IPS-20b (cell line): ENCODE results near the gene APCDD1L.

Experiments
- H3K27ac ChIP-seq: one replicate; pipeline ENCODE4 v1.5.1; 2013; ENCODE audit warnings: low read length
- H3K27me3 ChIP-seq: 2 replicates; pipeline ENCODE4 v1.6.1; 2013; ENCODE audit warnings: mild to moderate bottlenecking, low read length, inconsistent platforms; ENCODE audit not compliant: insufficient read depth
- H3K36me3 ChIP-seq: 2 replicates; pipeline ENCODE4 v1.6.1; 2013; ENCODE audit warnings: low read depth, mild to moderate bottlenecking, inconsistent platforms, low read length, moderate library complexity; ENCODE audit not compliant: insufficient read depth
- H3K4me1 ChIP-seq: 2 replicates; pipeline ENCODE4 v1.6.1; 2013; ENCODE audit warnings: mild to moderate bottlenecking, control low read depth, inconsistent platforms, low read length, moderate library complexity; ENCODE audit not compliant: insufficient read depth
- H3K4me3 ChIP-seq: 2 replicates; pipeline ENCODE4 v1.5.1; 2013; ENCODE audit warnings: mild to moderate bottlenecking, low read length, inconsistent platforms
- H3K9ac ChIP-seq: 2 replicates; pipeline ENCODE4 v1.6.1; 2013; ENCODE audit warnings: low read depth, mild to moderate bottlenecking, inconsistent platforms, low read length, moderate library complexity
- H3K9me3 ChIP-seq: 2 replicates; pipeline ENCODE4 v1.6.1; 2013; ENCODE audit warnings: mild to moderate bottlenecking, low read depth, low read length, inconsistent platforms; ENCODE audit not compliant: insufficient read depth

APCDD1L gene

GRCh38 chr20:58522666-58523065, 7.5 kb upstream of the APCDD1L start:
- Histone ChIP-seq H3K4me3 (no peak overlapping the region), H3K27me3 (peaks cover 14% of the 10 kb centered on the region), H3K36me3 (no peaks in the 10 kb centered on the region), H3K4me1 (peaks cover 16% of the 10 kb centered on the region; the same call in 1 of the 2 replicates), H3K27ac (no peak overlapping the region), H3K9ac (no peak overlapping the region), H3K9me3 (peaks cover 29% of the 10 kb centered on the region; the same call in 1 of the 2 replicates)

- H3K9me3 ChIP-seq: peaks cover 20% of the 10 kb centered on the region; the same call in 1 of the 2 replicates
- H3K36me3 ChIP-seq: no peaks in the 10 kb centered on the region
- H3K9ac ChIP-seq: no peak overlapping the region
- H3K4me3 ChIP-seq: no peak overlapping the region
- H3K27me3 ChIP-seq: peaks cover 21% of the 10 kb centered on the region
- peaks cover 16% of the 10 kb centered on the region; the same call in 1 of the 2 replicates for H3K4me1 ChIP-seq
- no peak overlapping the region for H3K27ac ChIP-seq
Measured at GRCh38 chr20:58521763-58522162, 6.6 kb upstream of the APCDD1L start.

- Histone ChIP-seq H3K9me3 (peaks cover 4% of the 10 kb centered on the region; the same call in 1 of the 2 replicates), H3K4me1 (peaks cover 16% of the 10 kb centered on the region; the same call in 1 of the 2 replicates), H3K27ac (no peak overlapping the region), H3K27me3 (peaks cover 37% of the 10 kb centered on the region), H3K4me3 (no peak overlapping the region), H3K36me3 (no peaks in the 10 kb centered on the region), H3K9ac (no peak overlapping the region)
Measured at GRCh38 chr20:58519940-58520712, 4.9 kb upstream of the APCDD1L start.

- H3K4me3 ChIP-seq: no peak overlapping the region
- H3K9ac ChIP-seq: no peak overlapping the region
- H3K36me3 ChIP-seq: no peaks in the 10 kb centered on the region
- no peak overlapping the region for H3K27ac ChIP-seq
- peaks cover 48% of the 10 kb centered on the region for H3K27me3 ChIP-seq
- no peaks in the 10 kb centered on the region for H3K9me3 ChIP-seq
- H3K4me1 ChIP-seq: peaks cover 16% of the 10 kb centered on the region; the same call in 1 of the 2 replicates
Measured at GRCh38 chr20:58518896-58519593, 3.8 kb upstream of the APCDD1L start.

GRCh38 chr20:58518387-58518786, 3.2 kb upstream of the APCDD1L start:
- Histone ChIP-seq H3K4me3 (no peak overlapping the region), H3K9ac (no peak overlapping the region), H3K27me3 (peaks cover 55% of the 10 kb centered on the region)

GRCh38 chr20:58514321-58515232, 622 bp downstream of the APCDD1L start:
- H3K27ac ChIP-seq: no peak overlapping the region
- H3K9ac ChIP-seq: no peak overlapping the region
- H3K9me3 ChIP-seq: no peaks in the 10 kb centered on the region
- H3K4me3 ChIP-seq: peak overlapping the region; percentile 75
- no peaks in the 10 kb centered on the region; the same call in 1 of the 2 replicates for H3K4me1 ChIP-seq
- no peaks in the 10 kb centered on the region for H3K36me3 ChIP-seq
- peaks cover 71% of the 10 kb centered on the region for H3K27me3 ChIP-seq

More at GRCh38 chr20:58518387-58518786, 3.2 kb upstream of the APCDD1L start:
- Histone ChIP-seq H3K27ac (no peak overlapping the region), H3K4me1 (peaks cover 10% of the 10 kb centered on the region; the same call in 1 of the 2 replicates), H3K9me3 (no peaks in the 10 kb centered on the region), H3K36me3 (no peaks in the 10 kb centered on the region)

GRCh38 chr20:58513580-58514285, 1.5 kb downstream of the APCDD1L start:
- no peaks in the 10 kb centered on the region for H3K36me3 ChIP-seq
- no peaks in the 10 kb centered on the region; the same call in 1 of the 2 replicates for H3K4me1 ChIP-seq
- no peak overlapping the region for H3K9ac ChIP-seq
- no peaks in the 10 kb centered on the region for H3K9me3 ChIP-seq
- H3K27ac ChIP-seq: no peak overlapping the region
- H3K27me3 ChIP-seq: peaks cover 67% of the 10 kb centered on the region
- peak overlapping the region; percentile 75 for H3K4me3 ChIP-seq

GRCh38 chr20:58512808-58513552, 2.2 kb downstream of the APCDD1L start:
- H3K36me3 ChIP-seq: no peaks in the 10 kb centered on the region
- no peak overlapping the region for H3K27ac ChIP-seq
- H3K27me3 ChIP-seq: peaks cover 60% of the 10 kb centered on the region
- no peak overlapping the region for H3K4me3 ChIP-seq
- H3K4me1 ChIP-seq: no peaks in the 10 kb centered on the region; the same call in 1 of the 2 replicates
- H3K9me3 ChIP-seq: no peaks in the 10 kb centered on the region
- H3K9ac ChIP-seq: no peak overlapping the region

- no peaks in the 10 kb centered on the region for H3K36me3 ChIP-seq
- H3K27me3 ChIP-seq: peaks cover 50% of the 10 kb centered on the region
- H3K4me1 ChIP-seq: no peaks in the 10 kb centered on the region; the same call in 1 of the 2 replicates
- H3K27ac ChIP-seq: no peak overlapping the region
- H3K9ac ChIP-seq: no peak overlapping the region
- H3K4me3 ChIP-seq: no peak overlapping the region
- H3K9me3 ChIP-seq: peaks cover 8% of the 10 kb centered on the region
Measured at GRCh38 chr20:58511861-58512260, 3.3 kb downstream of the APCDD1L start.

- Histone ChIP-seq H3K4me3 (no peak overlapping the region), H3K9ac (no peak overlapping the region), H3K36me3 (no peaks in the 10 kb centered on the region), H3K27ac (no peak overlapping the region), H3K9me3 (peaks cover 13% of the 10 kb centered on the region), H3K4me1 (no peaks in the 10 kb centered on the region; the same call in 1 of the 2 replicates), H3K27me3 (peaks cover 46% of the 10 kb centered on the region)
Measured at GRCh38 chr20:58511364-58511763, 3.8 kb downstream of the APCDD1L start.
